AG08395 (cell line): Measurements from ENCODE around the gene OR2T2.
A peak's percentile ranks its signal among the peaks of the same experiment; 100 is the strongest.
"Not testable (repeated sequence)": the region's sequence is repeated elsewhere in the genome, so short reads cannot be mapped to it uniquely, and the experiment has no call there.

Experiments used
- DNase-seq: peaks from one replicate; pipeline ENCODE4 v3.0.0; 2012; ENCODE audit warnings: mixed read lengths, low spot score

Gene OR2T2, protein sequence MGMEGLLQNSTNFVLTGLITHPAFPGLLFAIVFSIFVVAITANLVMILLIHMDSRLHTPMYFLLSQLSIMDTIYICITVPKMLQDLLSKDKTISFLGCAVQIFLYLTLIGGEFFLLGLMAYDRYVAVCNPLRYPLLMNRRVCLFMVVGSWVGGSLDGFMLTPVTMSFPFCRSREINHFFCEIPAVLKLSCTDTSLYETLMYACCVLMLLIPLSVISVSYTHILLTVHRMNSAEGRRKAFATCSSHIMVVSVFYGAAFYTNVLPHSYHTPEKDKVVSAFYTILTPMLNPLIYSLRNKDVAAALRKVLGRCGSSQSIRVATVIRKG

DNA sequence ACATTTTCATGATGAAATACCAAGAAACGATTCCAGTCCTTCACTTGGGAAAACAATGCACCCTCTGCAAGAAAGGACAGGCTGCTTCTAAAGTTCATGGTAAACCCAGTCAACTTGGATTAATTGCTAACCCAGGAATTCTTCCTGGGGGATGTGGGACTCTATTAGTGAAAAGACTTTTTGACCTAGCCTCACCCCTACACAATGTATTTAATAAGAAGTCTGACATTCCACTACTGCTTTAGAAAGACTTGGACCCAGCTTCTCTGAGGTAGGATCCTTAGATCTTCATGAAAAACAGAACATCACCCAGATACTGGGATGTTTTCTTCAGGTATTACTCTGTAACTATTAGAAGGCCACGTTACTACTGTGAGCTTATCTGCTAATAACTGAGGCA is at the start of gene OR2T2:
TSS of gene OR2T2 (plus strand) at position 239 of the 400 bp plus-strand sequence. CDS start 7,161 bp downstream, outside the sequence.
- not testable (repeated sequence) for DNase-seq

DNA sequence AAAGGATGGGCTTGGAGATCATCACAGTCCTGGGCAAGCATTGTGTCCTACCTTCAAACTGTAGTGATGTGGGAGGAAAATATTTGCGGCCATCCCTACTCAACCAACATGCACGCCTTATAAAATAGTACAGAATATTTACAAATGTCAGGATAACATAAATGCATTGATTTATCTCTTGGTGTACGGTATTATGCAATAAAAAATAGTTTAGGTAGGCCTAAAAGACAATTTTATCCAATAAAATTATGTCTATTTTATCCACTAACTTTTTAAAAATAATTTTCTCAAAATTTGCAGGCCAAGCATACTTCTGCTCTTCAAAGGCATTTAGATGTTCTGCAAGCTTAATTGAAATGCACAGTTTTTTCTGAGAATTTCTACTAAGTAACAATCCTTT is 42.7 kb upstream of the OR2T2 start, which contains the start of gene OR2T1:
TSS of gene OR2T1 (plus strand) at position 301 of the 400 bp plus-strand sequence. CDS start 3,100 bp downstream, outside the sequence.
- no peak for DNase-seq

DNA sequence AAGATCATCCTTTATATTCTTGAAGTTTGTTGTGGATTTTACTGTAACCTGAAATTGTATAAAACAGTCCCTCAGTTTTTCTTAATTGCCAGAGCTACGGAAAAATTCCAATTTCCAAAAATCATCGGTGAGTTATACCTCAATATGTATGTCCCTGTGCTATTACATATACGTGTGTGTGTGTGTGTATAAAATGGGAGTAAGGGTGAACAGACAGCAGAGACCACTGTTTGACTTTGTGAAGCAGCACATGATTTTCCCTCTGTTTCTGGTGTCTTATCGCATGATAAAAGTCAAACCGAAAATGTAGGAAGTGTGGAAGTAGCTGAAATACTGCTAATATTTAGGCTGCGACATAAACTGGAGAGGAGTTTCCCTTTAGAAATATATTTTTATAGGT is 41.4 kb upstream of the OR2T2 start:
- DNase-seq = peak; percentile 35

DNA sequence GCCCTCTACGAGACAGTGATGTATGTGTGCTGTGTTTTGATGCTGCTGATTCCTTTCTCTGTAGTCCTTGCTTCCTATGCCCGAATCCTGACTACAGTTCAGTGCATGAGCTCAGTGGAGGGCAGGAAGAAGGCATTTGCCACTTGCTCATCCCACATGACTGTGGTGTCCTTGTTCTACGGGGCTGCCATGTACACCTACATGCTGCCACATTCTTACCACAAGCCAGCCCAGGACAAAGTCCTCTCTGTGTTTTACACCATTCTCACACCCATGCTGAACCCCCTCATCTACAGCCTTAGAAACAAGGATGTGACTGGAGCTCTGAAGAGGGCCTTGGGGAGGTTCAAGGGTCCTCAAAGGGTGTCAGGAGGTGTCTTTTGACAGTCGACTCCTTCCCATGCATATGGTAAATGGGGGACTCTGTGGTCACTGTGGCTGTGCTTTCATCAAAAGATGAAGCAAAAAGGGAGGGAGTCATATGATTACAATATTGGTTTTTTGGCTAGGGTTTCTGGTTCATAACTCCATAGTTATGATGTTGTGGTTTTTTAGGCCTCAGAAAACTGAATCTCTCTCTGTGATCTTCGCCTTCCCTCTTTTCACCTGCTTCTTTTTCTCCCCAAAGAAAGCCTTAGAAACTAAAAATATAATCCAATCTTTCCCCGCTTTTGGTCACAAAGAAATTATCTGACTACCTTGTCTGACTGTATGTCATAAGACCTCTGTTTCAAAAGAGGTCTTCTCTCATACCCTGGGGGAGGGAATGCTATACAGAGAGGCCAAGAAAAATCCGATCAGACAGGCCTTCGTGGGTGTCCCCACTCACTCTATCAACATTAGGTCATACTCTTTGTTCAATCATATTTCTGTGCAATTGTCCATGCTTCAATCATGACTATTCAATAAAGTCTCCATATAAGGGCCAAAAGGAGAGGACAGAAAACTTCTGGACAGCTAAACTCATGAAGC is 38.4 kb upstream of the OR2T2 start:
- no peak for DNase-seq

DNA sequence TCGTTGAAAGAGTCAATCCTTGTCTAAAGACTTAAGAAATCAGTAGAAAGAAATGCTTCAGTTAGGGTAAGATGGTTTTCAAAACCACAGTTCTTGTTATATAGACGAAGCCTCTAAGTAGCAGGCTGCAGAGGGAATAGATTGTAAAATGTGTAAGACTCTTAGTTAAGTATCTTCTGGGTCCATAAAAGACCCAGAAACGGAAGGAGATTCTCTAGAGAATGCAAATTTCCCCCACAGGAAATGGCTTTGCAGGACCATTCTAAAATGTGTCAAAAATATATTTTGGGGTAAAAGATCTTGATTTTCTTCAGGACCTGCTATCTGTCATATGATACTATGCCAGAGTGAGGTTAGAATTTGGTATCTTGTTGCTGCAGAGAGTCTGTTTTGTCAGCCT is 29.2 kb upstream of the OR2T2 start:
- DNase-seq = no peak

DNA sequence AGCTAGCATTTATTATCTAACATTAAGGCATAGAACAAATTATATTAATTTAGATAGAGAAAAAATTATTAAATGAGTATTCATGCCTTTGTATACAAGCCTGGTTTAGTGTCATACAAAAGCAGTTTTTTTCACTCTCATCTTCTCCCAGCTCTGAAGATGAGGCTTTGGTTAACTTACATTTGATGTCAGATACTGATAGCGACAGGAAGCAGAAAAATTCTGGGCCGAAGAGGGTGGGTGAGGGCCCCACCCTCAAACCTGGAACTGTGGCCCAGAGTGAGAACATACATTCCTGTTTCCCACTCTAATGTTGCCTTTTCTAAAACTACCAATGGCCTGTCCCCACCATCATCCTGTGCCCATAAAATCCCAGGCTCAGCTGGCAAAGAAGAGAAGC is 27.6 kb upstream of the OR2T2 start:
- no peak for DNase-seq

DNA sequence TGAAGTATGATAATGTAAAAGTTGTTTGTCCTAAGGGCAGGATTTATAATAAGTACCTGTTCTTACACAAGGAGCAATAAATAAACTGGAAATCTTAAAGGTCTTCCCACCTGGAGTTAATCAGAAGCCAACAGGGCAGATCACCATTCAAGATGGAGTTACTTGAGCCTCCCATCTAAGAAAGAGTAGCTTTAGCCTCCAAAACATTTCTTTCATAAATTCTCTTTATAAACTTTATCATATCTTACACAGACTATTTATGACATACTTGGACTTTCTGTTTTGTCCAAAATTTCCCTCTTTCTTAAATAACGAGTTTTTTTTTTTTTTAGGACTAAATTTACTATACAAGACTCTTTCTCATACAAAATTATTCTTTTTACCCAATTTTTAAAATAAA is 24.1 kb upstream of the OR2T2 start:
- no peak for DNase-seq

DNA sequence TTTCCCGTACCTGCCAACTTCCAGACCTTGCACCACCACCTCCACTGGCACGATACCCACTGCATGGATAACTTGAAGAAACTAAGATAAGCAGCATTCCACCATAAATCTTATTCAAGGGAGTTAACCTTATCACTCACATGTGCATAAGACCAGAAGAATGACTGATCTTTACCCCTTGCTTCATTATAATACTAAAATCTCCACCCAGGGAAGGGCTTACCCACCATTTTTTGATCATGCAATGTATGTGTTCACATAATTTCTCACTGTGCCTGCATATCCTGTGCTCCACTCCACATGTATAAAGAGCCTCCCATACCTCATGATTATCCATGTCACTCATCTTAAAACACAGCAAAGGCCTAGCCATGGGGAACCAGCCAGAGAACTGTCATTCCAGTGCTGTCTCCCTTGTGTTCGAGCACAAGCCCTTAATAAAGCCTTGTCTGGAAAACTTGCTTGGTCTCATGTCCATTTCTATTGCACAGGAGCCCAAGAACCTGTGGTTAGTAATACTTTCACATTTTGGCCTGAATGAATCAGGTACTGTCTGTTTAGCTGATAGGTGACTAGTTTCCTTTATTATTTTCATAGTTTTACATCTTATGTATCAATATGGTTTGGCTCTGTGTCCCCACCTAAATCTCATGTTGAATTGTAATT is 17.8 kb upstream of the OR2T2 start:
- not testable (repeated sequence) for DNase-seq

DNA sequence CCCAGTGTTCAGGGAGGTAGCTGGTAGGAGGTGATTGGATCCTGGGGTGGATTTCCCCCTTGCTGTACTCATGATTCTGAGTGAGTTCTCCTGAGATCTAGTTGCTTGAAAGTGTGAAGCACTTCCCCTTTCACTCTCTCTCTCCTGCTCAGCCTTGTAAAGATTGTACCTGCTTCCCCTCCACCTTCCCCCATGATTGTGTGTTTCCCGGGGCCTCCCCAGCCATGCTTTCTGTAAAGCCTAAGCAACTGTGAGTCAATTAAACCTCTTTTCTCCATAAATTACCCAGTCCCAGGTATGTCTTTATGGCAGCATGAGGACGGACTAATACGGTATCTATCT is 17.3 kb upstream of the OR2T2 start:
- not testable (repeated sequence) for DNase-seq

DNA sequence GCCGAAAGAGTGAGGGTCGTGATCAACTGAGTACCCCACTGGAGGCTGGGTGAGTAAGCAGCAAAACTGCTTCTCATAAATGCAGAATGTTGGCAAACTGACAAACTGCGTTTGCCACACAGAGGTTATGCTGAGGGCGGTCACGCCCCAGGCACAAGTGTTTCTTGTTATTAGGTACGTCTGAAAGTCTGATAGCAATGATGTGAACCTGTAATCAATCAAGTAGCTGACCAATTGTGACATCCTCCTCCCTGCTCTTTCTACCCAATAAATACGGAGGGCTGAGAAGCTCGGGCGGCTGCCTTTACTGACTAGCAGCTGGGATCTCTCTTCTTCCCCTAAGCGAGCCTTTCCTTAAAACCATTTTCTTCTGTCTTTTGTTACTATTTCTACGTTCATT is 13.8 kb upstream of the OR2T2 start:
- DNase-seq = not testable (repeated sequence)

DNA sequence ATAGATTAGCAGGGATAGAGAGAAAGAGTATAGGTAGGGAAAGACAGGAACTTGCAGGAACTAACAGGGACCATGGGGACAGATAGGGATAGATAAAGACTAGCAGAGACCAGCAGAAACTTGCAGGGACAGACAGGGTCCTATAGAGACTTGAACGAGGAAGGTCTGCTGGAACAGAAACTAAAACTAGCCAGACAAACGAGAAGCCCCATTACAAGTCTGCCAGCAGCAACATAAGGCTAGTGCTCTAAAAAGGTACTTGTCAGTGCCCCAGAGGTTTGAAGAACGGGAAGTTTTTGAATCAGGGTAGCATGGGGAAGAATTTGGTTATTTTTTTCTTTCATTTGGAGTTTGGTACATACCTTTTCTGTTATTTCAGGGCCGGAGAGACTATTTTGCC is 13.2 kb upstream of the OR2T2 start:
- not testable (repeated sequence) for DNase-seq

DNA sequence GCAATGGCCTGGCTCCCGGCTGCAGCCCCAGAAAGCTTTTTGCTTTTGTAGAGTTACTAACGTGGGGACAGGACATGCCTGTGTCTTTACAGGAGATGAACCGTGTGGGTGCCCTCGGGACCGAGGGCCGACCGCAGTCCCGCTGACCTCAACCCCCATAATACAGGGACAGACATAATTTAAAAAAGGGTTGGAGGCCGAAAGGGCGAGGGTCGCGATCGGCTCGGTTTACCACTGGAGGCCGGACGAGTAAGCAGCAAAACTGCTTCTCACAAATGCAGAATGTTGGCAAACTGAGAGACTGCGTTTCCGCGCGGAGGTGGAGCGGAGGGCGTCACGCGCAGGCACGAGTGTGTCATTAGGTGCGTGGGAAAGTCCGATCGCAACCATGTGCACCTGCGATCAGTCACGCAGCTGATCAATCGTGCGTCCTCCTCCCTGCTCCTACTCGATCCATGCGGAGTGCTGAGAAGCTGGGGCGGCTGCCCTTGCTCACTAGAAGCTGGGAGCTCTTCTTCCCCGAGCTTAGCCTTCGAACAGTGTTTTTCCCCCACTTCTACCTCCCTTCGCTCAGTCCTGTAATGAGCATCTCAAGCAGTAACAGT is 11.5 kb upstream of the OR2T2 start:
- not testable (repeated sequence) for DNase-seq

DNA sequence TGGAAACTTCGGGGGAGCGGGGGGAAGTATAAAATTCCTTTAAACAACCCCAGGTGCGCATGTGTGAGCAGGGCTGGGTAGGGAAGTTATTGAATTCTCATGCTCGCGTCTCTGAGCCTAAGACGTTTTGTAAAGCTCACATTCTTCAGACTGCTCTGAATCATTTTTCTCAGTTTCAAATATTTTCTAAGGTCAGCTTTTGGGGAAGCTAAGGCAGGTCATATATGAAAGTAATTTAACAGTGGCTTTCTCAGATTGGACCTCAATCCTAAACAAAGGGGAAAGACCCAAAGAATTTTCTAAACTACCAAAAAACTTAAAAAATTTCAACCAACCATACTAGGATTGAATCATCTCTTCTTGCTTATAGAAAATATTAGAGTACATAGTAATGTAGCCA is 10.5 kb upstream of the OR2T2 start:
- not testable (repeated sequence) for DNase-seq

DNA sequence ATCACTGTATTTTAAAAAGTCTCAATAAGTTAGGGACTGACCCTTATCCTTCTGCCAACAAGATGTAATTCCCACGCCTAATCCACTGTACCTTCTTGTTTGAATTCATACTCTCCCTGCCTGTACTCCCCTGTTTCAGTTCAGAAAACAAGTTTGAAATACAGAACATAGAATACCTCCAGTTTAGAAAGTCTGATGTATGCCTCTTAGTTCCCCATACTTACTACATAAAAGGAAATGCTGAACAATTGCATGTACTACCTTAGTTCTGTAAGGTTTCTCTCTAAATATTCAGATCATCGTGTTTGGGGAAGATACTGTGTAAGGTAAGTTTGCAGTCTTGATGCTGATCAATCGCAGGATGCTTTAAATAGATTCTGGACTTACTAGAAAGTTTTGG is 9.1 kb upstream of the OR2T2 start:
- not testable (repeated sequence) for DNase-seq

DNA sequence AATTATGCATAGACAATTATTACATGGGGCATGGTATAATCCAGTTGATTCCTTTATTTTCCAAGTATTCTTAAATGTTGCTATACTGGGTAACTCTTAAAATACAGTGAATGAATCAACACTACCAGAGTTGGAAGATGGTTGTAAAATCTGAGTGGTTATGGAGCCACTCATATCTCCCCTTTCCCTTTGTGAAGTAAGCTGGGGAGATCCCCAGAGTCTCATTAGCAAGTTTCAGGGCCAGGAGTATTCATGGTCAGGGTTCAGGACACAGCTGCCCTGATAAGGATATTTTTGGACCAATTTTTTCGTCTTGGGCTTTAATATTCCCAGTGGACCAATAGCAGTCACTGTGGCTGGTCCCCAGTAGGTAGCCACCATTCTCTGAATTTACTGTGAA is 6.8 kb upstream of the OR2T2 start:
- not testable (repeated sequence) for DNase-seq

DNA sequence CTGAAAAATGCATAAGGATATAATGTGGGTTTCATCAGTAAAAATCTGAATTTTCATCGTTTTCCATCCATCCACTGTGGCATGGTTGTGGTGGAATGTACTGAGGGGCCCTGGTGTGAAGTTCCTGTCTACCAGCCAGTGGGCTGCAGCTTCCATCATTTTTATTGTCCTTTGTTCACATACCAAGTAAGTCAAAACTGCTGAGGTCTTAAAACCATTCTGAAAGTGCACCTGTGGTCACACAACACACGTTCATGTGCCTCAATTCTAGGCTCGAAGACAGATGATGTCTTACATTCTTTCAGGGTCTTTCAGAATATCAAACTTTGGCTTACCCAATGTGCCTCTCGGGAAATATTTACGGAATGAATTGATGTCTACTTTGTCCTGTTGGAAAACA is 6.2 kb upstream of the OR2T2 start:
- not testable (repeated sequence) for DNase-seq

DNA sequence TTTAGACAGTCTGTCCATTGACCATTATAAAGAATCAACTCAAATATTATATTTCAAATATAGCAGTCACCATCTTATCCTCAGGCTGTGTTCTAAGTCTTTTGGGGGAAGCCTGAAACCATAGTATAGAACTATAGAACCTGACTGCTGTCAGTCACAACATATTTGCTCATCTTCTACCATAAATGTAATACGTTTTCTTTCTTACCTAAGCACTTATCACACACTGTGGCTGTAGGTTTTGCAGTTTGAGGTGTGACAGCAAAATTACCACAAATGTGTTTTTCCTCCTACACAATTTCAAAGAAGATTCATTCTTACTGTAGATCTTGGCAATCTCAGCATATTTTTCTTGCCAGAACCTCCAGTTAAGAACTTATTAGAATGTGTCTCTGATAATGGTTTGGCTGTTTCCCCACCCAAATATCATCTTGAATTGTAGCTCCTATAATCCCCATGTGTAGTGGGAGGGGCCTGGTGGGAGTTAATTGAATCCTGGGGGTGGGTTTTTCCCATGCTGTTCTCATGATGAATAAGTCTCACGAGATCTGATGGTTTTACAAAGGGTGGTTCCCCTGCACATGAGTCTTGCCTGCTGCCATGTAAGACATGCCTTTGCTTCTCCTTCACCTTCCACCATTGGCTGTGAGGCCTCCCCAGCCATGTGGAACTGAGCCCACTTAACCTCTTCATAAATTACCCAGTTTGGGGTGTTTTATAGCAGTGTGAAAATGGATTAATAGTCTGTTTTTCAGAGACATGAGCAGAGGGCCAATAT is 2.7 kb upstream of the OR2T2 start:
- not testable (repeated sequence) for DNase-seq

DNA sequence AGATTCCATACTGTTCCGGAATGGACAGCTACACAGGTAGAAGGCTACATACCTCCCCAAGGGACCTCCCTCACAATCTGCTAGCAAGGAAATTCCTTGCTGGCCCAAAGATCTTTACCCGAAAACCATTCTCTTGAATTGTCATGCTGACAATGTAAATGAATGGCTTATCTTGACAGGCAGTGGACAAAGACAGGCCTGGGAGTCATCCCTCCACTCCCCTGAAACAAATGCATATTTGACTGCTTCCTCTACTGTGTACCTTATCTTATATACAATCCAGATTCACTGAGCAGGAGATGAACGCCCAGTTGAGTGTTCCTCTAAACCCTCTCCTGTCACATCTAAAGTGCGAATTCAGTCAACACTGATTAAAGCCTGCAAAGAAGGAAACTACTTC is 834 bp upstream of the OR2T2 start:
- not testable (repeated sequence) for DNase-seq

DNA sequence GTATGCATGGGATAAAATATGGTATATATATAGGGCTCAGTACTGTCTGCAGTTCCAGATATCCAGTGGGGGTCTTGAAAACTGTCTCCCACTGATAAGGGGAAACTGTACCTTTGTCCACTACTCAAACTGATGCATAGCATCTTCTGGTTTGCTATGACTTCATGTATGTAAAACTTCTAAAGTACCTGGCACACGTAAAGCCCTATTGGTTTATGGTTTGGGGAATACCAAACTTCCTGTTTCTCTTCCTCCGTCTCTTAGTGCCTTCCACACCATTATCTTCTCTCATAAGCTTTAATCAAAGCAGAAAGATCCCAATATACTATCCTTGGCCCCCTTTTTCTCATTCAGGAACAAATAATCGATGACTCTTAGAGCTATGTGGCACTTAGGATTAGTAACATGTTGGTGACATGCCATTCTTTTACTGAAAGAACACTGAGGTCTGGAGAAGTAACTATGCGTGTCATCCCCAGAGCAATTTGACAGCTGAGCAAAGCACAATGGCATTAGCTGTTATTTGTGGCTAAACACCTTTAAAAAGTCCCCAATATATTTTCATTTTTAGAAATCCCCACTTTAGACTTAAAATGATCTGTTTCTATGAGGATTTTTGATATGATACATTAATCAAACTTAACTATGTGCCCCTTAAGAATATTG is 3.1 kb downstream of the OR2T2 start:
- not testable (repeated sequence) for DNase-seq

DNA sequence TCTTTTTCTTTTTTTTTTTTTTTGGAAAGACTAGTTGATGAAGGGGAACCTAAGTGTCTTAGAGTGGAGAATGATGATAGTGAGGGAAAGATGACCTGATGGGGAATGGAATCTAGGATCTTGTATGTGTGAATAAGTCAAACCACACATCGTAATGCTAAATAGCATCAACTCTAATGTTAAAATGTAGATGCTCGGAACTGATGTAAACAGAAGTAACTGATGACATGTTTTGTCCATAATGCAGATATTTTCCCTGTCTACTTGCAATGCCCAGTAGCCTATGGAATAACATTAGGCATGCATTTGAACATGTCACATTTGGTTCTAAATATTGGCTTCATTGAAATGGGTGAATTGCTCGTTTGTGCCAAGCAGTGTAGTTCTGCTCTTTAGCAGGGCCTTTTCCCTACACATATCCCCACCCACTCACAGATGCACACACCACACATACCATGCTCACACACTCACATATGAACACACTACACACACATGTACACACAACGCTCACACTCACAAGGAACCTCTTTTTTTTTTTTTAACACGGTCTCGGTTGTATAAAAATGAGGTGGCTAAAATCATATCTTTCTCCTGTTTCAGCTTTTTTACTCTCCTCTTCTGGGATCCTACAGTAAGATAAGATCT is 4.5 kb downstream of the OR2T2 start:
- not testable (repeated sequence) for DNase-seq
